ENCODE results near the gene GM2A.

GM2A gene

DNA sequence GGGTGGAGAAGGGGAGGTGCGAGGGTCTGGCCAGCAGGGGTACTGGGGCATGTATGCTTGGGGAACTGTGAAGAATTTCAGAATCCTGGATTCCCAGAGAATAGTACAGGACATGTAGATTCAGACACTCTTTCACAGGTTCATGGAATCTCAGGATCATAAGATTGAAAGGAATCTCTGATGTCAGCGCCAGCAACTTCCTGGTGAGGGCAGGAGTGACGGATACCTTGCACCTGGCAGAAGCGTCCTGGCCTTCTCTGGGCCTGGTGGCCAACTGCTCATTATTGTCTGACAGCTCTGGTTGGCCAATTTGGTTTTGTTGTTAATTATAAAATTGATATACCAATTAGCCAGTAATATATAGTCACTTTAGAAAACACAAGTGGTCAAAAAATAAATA is 6.9 kb downstream of the GM2A start:
- no peaks in the 10 kb centered on the region for H3K36me3 ChIP-seq (ENCODE audit: insufficient read depth, low read length)
- no peaks in the 10 kb centered on the region for H3K9me3 ChIP-seq (ENCODE audit: low read depth, low read length)
- H3K27ac ChIP-seq = no peak overlapping the region
- TF ChIP-seq EZH2 (IDR thresholded peaks at IDR 0.05) = no peak
- TF ChIP-seq FOXP2 (optimal IDR thresholded peaks at IDR 0.05; ENCODE audit: control extremely low read depth, extremely low read length, insufficient read depth) = no peak
- no peak for TF ChIP-seq POLR2AphosphoS5 (IDR thresholded peaks at IDR 0.05; ENCODE audit: borderline replicate concordance, low read depth, low read length)
- H3K4me3 ChIP-seq = no peak overlapping the region
- no peak overlapping the region for H3K9ac ChIP-seq (ENCODE audit: insufficient read length)
- DNase-seq (ENCODE audit: low read depth, low spot score) = no peak

DNA sequence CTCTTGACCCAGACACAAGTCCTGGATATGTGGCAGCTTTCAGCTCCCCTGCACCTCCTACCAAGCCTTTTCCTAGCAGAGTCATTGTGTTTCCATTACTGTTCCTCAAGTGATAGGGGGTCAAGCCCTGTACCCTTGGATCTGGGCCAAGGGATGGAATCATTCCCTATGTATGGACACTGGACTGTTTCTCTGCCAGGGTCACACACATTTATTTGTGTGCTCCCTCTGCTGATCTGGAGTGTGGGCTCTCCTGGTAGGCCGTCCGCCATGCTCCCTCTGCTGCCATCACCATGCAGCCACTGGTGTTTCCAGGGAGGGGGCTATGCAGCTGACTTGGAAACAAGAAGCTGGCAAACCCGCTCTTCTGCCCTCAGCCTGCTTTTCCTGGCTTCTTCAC is 9.5 kb downstream of the GM2A start:
- H3K36me3 ChIP-seq (ENCODE audit: insufficient read depth, low read length) = no peaks in the 10 kb centered on the region
- no peak overlapping the region for H3K4me3 ChIP-seq
- TF ChIP-seq EZH2 (IDR thresholded peaks at IDR 0.05) = no peak
- no peak for TF ChIP-seq FOXP2 (optimal IDR thresholded peaks at IDR 0.05; ENCODE audit: control extremely low read depth, extremely low read length, insufficient read depth)
- no peak for TF ChIP-seq POLR2AphosphoS5 (IDR thresholded peaks at IDR 0.05; ENCODE audit: borderline replicate concordance, low read depth, low read length)
- H3K9ac ChIP-seq (ENCODE audit: insufficient read length) = no peak overlapping the region
- H3K9me3 ChIP-seq (ENCODE audit: low read depth, low read length) = no peaks in the 10 kb centered on the region
- DNase-seq (ENCODE audit: low read depth, low spot score) = no peak
- no peak overlapping the region for H3K27ac ChIP-seq

DNA sequence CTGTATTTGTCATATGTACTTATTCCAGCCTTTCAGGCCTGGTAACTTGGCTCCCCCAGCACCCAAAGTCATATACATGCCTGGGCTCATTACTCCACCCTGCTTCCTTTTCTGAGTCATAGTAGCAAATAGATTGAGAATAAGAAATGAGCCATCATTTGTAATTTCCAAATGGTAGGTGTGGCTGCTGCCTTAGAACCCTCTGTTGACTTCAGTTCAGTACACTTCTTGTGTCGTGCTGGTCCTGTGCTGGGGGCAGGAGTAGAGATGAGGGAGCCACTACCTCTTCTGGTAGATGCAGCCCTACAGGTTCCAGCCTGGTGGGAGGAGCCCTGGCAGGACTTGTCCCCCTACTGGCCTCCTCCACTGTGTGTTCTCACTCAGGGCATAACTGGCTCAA is 11.1 kb downstream of the GM2A start:
- Histone ChIP-seq H3K36me3 (ENCODE audit: insufficient read depth, low read length) (no peaks in the 10 kb centered on the region), H3K9ac (ENCODE audit: insufficient read length) (no peak overlapping the region), H3K4me3 (no peak overlapping the region), H3K27ac (no peak overlapping the region), H3K9me3 (ENCODE audit: low read depth, low read length) (no peaks in the 10 kb centered on the region)
- TF ChIP-seq POLR2AphosphoS5 (IDR thresholded peaks at IDR 0.05; ENCODE audit: borderline replicate concordance, low read depth, low read length) (no peak), FOXP2 (optimal IDR thresholded peaks at IDR 0.05; ENCODE audit: control extremely low read depth, extremely low read length, insufficient read depth) (no peak), EZH2 (IDR thresholded peaks at IDR 0.05) (no peak)
- no peak for DNase-seq (ENCODE audit: low read depth, low spot score)

DNA sequence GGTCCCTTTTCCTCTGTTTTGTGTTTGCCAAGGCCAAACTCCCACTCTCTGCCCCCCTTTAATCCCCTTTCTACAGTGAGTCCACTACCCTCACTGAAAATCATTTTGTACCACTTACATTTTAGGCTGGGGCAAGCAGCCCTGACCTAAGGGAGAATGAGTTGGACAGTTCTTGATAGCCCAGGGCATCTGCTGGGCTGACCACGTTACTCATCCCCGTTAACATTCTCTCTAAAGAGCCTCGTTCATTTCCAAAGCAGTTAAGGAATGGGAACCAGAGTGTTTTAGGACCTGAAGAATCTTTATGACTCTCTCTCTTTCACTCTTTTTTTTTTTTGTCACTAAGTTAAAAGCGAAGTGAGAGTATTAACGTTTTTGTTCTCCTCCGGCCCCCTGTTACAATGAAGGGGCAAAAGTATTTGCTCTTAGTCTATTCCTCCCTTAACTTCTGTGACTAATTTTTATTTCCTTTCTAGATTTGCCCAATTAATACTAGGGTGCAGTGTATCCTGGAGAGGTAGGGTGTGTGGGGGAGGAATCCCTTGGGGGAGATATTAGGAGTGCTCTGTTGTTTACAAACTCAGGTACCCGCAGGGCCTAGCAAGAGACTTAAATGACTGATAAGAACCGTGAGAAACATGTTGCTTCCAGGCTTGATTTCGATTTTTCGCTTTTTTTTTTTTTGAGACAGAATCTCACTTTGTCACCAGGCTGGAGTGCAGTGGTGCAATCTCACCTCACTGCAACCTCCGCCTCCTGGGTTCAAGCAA is 14.7 kb downstream of the GM2A start:
- no peak for DNase-seq (ENCODE audit: low read depth, low spot score)
- TF ChIP-seq POLR2AphosphoS5 (IDR thresholded peaks at IDR 0.05; ENCODE audit: borderline replicate concordance, low read depth, low read length) (no peak), EZH2 (IDR thresholded peaks at IDR 0.05) (no peak), FOXP2 (optimal IDR thresholded peaks at IDR 0.05; ENCODE audit: control extremely low read depth, extremely low read length, insufficient read depth) (no peak)
- no peak overlapping the region for H3K9ac ChIP-seq (ENCODE audit: insufficient read length)
- H3K9me3 ChIP-seq (ENCODE audit: low read depth, low read length) = no peaks in the 10 kb centered on the region
- H3K27ac ChIP-seq = no peak overlapping the region
- no peaks in the 10 kb centered on the region for H3K36me3 ChIP-seq (ENCODE audit: insufficient read depth, low read length)
- H3K4me3 ChIP-seq = no peak overlapping the region

DNA sequence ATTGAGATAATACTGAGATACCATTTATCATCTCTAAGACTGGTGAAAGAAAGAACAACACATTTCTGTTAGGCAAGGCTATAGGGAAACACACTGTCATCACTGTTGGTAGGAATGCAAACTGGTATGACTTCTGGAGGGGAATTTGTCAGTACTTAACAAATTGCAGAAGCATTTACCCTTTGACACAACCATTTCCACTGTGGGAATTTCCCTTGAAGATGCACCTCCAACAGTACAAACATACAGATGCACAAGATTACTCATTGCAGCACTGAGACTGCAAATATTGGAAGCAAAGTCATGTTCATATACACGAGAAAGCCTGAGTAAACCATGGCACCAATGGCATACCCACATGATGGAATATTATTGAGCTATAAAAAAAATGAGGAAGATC is 17.6 kb downstream of the GM2A start:
- Histone ChIP-seq H3K4me3 (no peak overlapping the region), H3K36me3 (ENCODE audit: insufficient read depth, low read length) (no peaks in the 10 kb centered on the region), H3K9me3 (ENCODE audit: low read depth, low read length) (no peaks in the 10 kb centered on the region), H3K27ac (no peak overlapping the region), H3K9ac (ENCODE audit: insufficient read length) (no peak overlapping the region)
- no peak for DNase-seq (ENCODE audit: low read depth, low spot score)
- TF ChIP-seq FOXP2 (optimal IDR thresholded peaks at IDR 0.05; ENCODE audit: control extremely low read depth, extremely low read length, insufficient read depth) (no peak), POLR2AphosphoS5 (IDR thresholded peaks at IDR 0.05; ENCODE audit: borderline replicate concordance, low read depth, low read length) (no peak), EZH2 (IDR thresholded peaks at IDR 0.05) (no peak)

DNA sequence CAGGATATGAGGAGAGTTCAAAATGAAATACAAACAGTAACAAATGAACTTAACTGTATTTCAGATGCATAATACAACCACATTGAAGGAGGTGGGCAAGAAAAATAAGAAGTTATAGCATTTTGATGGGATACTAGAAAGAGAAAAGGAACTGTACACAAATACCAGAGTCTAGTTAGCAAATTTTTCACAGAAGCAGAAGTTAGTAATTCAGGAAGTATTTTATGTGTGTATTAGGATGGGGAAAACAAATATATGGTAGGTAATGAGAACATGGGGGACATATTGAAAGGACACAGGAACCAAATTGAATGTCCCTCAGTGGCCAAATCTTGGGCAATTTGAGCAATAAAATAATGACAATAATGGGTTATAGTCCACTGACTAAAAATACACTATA is 18.4 kb downstream of the GM2A start:
- no peak for TF ChIP-seq EZH2 (IDR thresholded peaks at IDR 0.05)
- TF ChIP-seq FOXP2 (optimal IDR thresholded peaks at IDR 0.05; ENCODE audit: control extremely low read depth, extremely low read length, insufficient read depth) = no peak
- no peak for TF ChIP-seq POLR2AphosphoS5 (IDR thresholded peaks at IDR 0.05; ENCODE audit: borderline replicate concordance, low read depth, low read length)
- H3K9ac ChIP-seq (ENCODE audit: insufficient read length) = no peak overlapping the region
- no peak overlapping the region for H3K27ac ChIP-seq
- H3K4me3 ChIP-seq = no peak overlapping the region
- no peak for DNase-seq (ENCODE audit: low read depth, low spot score)
- no peaks in the 10 kb centered on the region for H3K9me3 ChIP-seq (ENCODE audit: low read depth, low read length)
- H3K36me3 ChIP-seq (ENCODE audit: insufficient read depth, low read length) = no peaks in the 10 kb centered on the region

DNA sequence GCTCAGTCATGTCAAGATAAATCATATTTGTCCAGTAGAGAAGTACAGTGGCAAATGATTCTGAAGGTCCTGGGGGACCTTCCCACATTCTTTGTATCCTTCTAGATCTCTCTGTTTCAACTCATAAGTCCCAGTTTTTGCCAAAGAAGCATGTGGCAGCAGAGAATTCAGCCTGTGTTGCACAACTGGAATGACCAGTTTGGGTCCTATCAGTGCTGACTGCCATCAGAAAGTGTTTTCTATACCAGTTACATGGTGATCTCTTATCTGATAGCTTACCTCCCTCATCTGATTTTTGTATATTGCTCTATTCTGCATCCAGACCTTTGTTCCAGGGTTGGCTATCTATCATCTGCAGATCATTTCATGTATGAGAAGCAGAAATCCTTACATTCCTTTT is 21.7 kb downstream of the GM2A start:
- DNase-seq (ENCODE audit: low read depth, low spot score) = no peak
- Histone ChIP-seq H3K36me3 (ENCODE audit: insufficient read depth, low read length) (no peaks in the 10 kb centered on the region), H3K4me3 (no peak overlapping the region), H3K27ac (no peak overlapping the region), H3K9ac (ENCODE audit: insufficient read length) (no peak overlapping the region), H3K9me3 (ENCODE audit: low read depth, low read length) (no peaks in the 10 kb centered on the region)
- TF ChIP-seq EZH2 (IDR thresholded peaks at IDR 0.05) = no peak
- TF ChIP-seq POLR2AphosphoS5 (IDR thresholded peaks at IDR 0.05; ENCODE audit: borderline replicate concordance, low read depth, low read length) = no peak
- no peak for TF ChIP-seq FOXP2 (optimal IDR thresholded peaks at IDR 0.05; ENCODE audit: control extremely low read depth, extremely low read length, insufficient read depth)

DNA sequence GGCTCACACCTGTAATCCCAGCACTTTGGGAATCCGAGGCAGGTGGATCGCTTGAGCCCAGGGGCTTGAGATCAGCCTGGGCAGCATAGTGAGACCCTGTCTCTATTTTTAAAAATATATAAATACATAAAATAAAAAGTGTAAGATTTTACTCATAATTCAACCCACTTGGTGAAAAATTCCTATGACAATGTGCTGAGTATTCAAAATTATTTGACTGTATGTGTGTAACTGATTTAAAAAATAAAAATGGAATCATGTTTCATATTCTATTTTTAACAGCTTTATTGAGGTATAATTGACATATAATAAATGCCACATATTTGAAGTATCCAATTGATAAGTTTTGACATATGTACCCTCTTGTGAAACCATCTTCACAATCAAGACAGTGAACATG is 22.8 kb downstream of the GM2A start:
- TF ChIP-seq EZH2 (IDR thresholded peaks at IDR 0.05) (no peak), POLR2AphosphoS5 (IDR thresholded peaks at IDR 0.05; ENCODE audit: borderline replicate concordance, low read depth, low read length) (no peak), FOXP2 (optimal IDR thresholded peaks at IDR 0.05; ENCODE audit: control extremely low read depth, extremely low read length, insufficient read depth) (no peak)
- Histone ChIP-seq H3K9me3 (ENCODE audit: low read depth, low read length) (no peaks in the 10 kb centered on the region), H3K36me3 (ENCODE audit: insufficient read depth, low read length) (no peaks in the 10 kb centered on the region), H3K9ac (ENCODE audit: insufficient read length) (no peak overlapping the region), H3K4me3 (no peak overlapping the region), H3K27ac (no peak overlapping the region)
- DNase-seq (ENCODE audit: low read depth, low spot score) = no peak

DNA sequence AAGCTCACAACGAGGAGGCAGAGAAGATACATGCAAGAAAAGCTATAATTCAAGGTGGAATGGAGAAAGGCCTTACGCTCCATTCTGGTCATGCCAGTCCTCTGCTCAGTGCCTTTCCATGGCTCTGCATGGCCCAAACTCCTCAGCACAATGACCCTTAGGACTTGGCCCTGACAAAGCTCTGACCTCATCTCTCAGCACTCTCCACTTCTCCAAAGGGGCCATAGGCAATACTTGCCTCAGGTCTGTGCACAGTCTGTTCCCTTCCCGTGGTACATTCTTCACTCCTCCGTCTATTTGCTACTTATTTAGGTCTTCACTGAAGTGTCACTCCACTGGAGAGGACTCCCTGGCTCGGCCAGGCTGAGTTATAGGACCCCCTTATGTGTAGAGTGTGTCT is 25.9 kb downstream of the GM2A start:
- DNase-seq (ENCODE audit: low read depth, low spot score) = no peak
- Histone ChIP-seq H3K9ac (ENCODE audit: insufficient read length) (no peak overlapping the region), H3K9me3 (ENCODE audit: low read depth, low read length) (no peaks in the 10 kb centered on the region), H3K27ac (no peak overlapping the region), H3K4me3 (no peak overlapping the region), H3K36me3 (ENCODE audit: insufficient read depth, low read length) (no peaks in the 10 kb centered on the region)
- TF ChIP-seq EZH2 (IDR thresholded peaks at IDR 0.05) (no peak), FOXP2 (optimal IDR thresholded peaks at IDR 0.05; ENCODE audit: control extremely low read depth, extremely low read length, insufficient read depth) (no peak), POLR2AphosphoS5 (IDR thresholded peaks at IDR 0.05; ENCODE audit: borderline replicate concordance, low read depth, low read length) (no peak)
